ENCODE results near the gene CDH23. TPM values are rescaled to one million over a fixed set of nuclear protein-coding genes. Genes with fewer than 3 reads are reported as not detected.

Gene CDH23
- polyA plus RNA-seq, 4 donors: 0.75 to 2.0 (median 1.3) TPM

GRCh38 chr10:71712170-71712569 lies 315.4 kb downstream of the CDH23 start:
- DNase-seq (ENCODE audit: low read depth in 4 of 4, low spot score in 2 of 4): no peak

GRCh38 chr10:71712572-71713134 lies 315.9 kb downstream of the CDH23 start:
- no peak for DNase-seq (ENCODE audit: low read depth in 4 of 4, low spot score in 2 of 4)

GRCh38 chr10:71713135-71714030 lies 316.7 kb downstream of the CDH23 start:
- no peak for DNase-seq (ENCODE audit: low read depth in 4 of 4, low spot score in 2 of 4)

GRCh38 chr10:71714031-71714410 lies 317.3 kb downstream of the CDH23 start:
- no peak for DNase-seq (ENCODE audit: low read depth in 4 of 4, low spot score in 2 of 4)

GRCh38 chr10:71714592-71714991 lies 317.9 kb downstream of the CDH23 start:
- DNase-seq (ENCODE audit: low read depth in 4 of 4, low spot score in 2 of 4): no peak

- DNase-seq (ENCODE audit: low read depth in 4 of 4, low spot score in 2 of 4): no peak
These were observed 318.3 kb downstream of the CDH23 start for GRCh38 chr10:71715026-71715425.

GRCh38 chr10:71715860-71716259 lies 319.1 kb downstream of the CDH23 start:
- no peak for DNase-seq (ENCODE audit: low read depth in 4 of 4, low spot score in 2 of 4)

GRCh38 chr10:71716426-71716825 lies 319.7 kb downstream of the CDH23 start:
- DNase-seq (ENCODE audit: low read depth in 4 of 4, low spot score in 2 of 4): no peak

GRCh38 chr10:71717056-71717455 lies 320.3 kb downstream of the CDH23 start:
- DNase-seq (ENCODE audit: low read depth in 4 of 4, low spot score in 2 of 4): no peak

- no peak for DNase-seq (ENCODE audit: low read depth in 4 of 4, low spot score in 2 of 4)
These were observed 320.8 kb downstream of the CDH23 start for GRCh38 chr10:71717551-71717951.

- DNase-seq (ENCODE audit: low read depth in 4 of 4, low spot score in 2 of 4): no peak
These were observed 321.5 kb downstream of the CDH23 start for GRCh38 chr10:71718165-71718698.

- DNase-seq (ENCODE audit: low read depth in 4 of 4, low spot score in 2 of 4): no peak
These were observed 322.3 kb downstream of the CDH23 start for GRCh38 chr10:71719042-71719441.

GRCh38 chr10:71719464-71720201 lies 322.9 kb downstream of the CDH23 start, which contains the start of gene C10orf105:
TSS of gene C10orf105 (minus strand) at chr10:71719778. CDS start at chr10:71716337, 3,441 bp downstream.
- DNase-seq (ENCODE audit: low read depth in 4 of 4, low spot score in 2 of 4): no peak

- DNase-seq (ENCODE audit: low read depth in 4 of 4, low spot score in 2 of 4): no peak
These were observed 323.6 kb downstream of the CDH23 start for GRCh38 chr10:71720288-71720687.

- DNase-seq (ENCODE audit: low read depth in 4 of 4, low spot score in 2 of 4): no peak
These were observed 324.6 kb downstream of the CDH23 start for GRCh38 chr10:71721313-71721712.

- DNase-seq (ENCODE audit: low read depth in 4 of 4, low spot score in 2 of 4): no peak
These were observed 326.1 kb downstream of the CDH23 start for GRCh38 chr10:71722849-71723248.

GRCh38 chr10:71723311-71723710 lies 326.6 kb downstream of the CDH23 start:
- no peak for DNase-seq (ENCODE audit: low read depth in 4 of 4, low spot score in 2 of 4)

GRCh38 chr10:71724539-71724938 lies 327.8 kb downstream of the CDH23 start:
- DNase-seq (ENCODE audit: low read depth in 4 of 4, low spot score in 2 of 4): no peak

- no peak for DNase-seq (ENCODE audit: low read depth in 4 of 4, low spot score in 2 of 4)
These were observed 328.5 kb downstream of the CDH23 start for GRCh38 chr10:71725249-71725648.

GRCh38 chr10:71725998-71726579 lies 329.4 kb downstream of the CDH23 start:
- DNase-seq (ENCODE audit: low read depth in 4 of 4, low spot score in 2 of 4): no peak
